ENCODE data around the gene TRAF3IP3.

The TRAF3IP3 gene

GRCh38 chr1:209755926-209756614 is at the start of gene TRAF3IP3:
TRAF3IP3 (plus strand) TSS chr1:209756053; CDS start chr1:209760040, 3,987 bp downstream.
- no peak for DNase-seq (ENCODE audit: low spot score)

DNA sequence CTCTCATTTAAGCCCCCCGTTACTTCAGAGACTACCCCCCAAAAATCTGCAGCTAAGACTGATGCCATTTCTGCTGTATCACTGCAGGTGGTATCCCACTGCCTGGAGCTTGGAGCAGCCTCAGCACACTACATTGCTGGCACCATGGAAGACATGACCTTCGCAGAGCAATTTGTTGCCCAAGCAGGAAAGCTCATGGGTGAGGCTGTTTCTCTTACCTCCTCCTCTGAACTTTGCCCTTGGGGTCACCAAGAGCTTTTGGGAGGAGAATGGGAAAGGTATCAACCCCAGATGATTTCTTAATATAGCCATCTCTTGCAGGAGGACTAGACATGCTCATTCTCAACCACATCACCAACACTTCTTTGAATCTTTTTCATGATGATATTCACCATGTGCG is 49.2 kb upstream of the TRAF3IP3 start:
- DNase-seq (ENCODE audit: low spot score), result no peak

DNA sequence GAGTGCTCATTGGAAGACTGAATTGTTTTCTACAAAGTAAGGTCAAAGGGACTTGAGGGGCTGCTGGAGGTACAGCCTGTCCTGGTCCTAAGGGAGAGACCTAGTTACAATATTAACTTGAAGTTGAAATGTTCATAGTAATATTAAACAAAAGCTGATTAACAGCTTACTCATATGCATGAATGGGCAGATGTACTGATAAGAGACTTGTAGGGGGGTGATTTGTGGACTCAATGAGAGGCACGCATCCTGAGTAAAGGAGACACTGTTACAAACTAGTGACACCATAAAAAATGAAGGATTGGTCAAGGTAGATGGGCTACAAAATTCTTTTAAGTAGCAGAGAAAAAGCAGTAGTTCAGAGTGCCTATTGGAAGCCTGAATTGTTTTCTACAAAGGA is 48.5 kb upstream of the TRAF3IP3 start:
- DNase-seq (ENCODE audit: low spot score), result no peak

GRCh38 chr1:209708297-209708696 is 47.6 kb upstream of the TRAF3IP3 start:
- DNase-seq (ENCODE audit: low spot score), result no peak

DNA sequence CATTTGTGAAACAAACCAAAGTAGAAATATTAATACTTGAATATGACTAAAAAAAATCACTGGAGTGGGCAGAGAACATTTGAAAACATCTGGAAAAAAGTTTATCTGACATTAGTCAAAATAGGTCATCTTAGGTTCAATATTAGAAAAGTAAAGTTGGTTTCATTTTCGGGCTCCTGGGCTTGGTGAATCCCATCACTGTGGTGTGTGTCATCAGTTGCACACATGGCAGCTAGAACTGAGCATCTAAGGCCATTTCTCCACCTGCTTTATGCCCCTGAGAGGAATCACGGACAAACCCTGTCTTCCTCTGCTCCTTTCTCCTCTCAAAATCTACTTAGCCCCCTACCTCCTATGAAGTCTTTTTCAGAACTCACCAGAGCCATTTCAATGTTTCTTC is 45.8 kb upstream of the TRAF3IP3 start:
- no peak for DNase-seq (ENCODE audit: low spot score)

- no peak for DNase-seq (ENCODE audit: low spot score)
Observed at GRCh38 chr1:209710847-209711246, 45.0 kb upstream of the TRAF3IP3 start.

DNA sequence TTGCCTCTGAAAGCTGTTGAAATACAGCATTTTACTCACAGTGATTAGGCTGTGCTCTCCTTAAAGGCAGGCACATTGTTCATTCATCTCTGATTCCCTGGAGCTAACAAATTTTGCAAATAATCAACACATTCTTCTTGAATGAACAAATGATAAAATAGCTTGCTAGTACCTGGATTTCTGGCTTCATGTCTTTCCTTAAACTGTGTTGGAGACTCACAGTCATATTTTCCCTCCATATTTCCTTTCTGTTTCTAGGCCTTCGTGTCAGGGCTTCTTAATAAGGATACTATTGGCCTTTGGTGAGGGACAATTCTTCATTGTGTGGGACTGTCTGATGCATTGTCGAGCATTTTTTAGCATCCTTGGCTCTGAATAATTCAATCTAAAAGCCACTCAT is 41.5 kb upstream of the TRAF3IP3 start:
- DNase-seq (ENCODE audit: low spot score), result no peak

GRCh38 chr1:209715314-209715713 is 40.5 kb upstream of the TRAF3IP3 start:
- DNase-seq (ENCODE audit: low spot score), result no peak

DNA sequence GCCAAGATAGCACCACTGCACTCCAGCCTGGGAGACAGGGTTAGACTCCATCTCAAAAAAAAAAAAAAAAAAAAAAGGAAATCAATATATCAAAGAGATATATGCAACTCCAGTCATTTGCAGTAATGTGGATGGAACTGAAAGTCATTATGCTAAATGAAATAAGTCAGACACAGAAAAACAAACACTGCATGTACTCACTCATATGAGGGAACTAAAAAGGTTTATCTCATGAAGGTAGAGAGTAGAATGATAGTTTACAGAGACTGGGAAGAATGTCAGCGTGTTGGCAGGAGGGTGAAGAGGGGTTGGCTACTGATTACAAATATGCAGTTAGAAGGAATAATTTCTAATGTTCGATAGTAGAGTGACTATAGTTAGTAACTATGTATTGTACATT is 38.0 kb upstream of the TRAF3IP3 start:
- no peak for DNase-seq (ENCODE audit: low spot score)

- no peak for DNase-seq (ENCODE audit: low spot score)
Observed at GRCh38 chr1:209720326-209720725, 35.5 kb upstream of the TRAF3IP3 start.

DNA sequence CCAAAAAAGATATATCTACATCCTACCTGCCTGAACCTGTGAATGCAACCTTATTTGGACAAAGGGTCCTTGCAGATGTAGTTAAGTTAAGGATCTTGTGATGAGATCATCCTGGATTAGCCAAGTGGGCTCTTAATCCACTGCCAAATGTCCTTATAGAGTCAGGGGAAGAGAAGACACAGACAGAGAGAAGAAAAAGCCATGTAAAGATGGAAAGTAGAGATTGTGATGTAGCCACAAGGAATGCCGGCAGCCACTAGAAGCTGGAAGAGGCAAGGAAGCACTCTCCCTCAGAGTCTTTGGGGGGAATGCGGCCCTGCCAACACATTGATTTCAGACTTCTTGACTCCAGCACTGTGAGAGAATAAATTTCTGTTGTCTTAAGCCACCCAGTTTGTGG is 35.0 kb upstream of the TRAF3IP3 start:
- DNase-seq (ENCODE audit: low spot score), result no peak

DNA sequence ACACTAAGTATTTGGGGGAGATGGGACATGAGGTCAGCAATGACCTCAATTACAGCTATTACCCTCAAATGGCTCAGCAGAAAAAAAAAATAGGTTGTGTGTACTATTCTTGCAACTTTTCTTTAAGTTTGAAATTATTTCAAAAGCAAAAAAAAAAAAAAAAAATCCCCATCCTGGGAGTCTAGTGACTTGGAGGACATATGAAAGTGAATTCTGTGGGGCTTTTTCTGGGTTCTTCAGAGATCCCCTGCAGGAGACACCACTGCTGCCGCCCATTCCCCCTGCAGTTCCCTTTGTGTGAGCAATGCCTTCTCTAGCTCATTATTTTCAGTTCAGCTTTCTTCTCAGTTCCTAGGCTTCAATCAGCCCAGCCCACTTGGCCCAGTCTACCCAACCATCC is 34.5 kb upstream of the TRAF3IP3 start:
- no peak for DNase-seq (ENCODE audit: low spot score)

- no peak for DNase-seq (ENCODE audit: low spot score)
Observed at GRCh38 chr1:209723265-209723664, 32.6 kb upstream of the TRAF3IP3 start.

GRCh38 chr1:209723756-209724693 is 31.8 kb upstream of the TRAF3IP3 start:
- DNase-seq (ENCODE audit: low spot score), result no peak

GRCh38 chr1:209727286-209727685 is 28.6 kb upstream of the TRAF3IP3 start:
- DNase-seq (ENCODE audit: low spot score), result no peak

GRCh38 chr1:209727785-209728184 is 28.1 kb upstream of the TRAF3IP3 start:
- peak; percentile 12 for DNase-seq (ENCODE audit: low spot score)

- DNase-seq (ENCODE audit: low spot score), result no peak
Observed at GRCh38 chr1:209728466-209728865, 27.4 kb upstream of the TRAF3IP3 start.

GRCh38 chr1:209729436-209729835 is 26.4 kb upstream of the TRAF3IP3 start:
- DNase-seq (ENCODE audit: low spot score), result no peak

- no peak for DNase-seq (ENCODE audit: low spot score)
Observed at GRCh38 chr1:209732725-209733124, 23.1 kb upstream of the TRAF3IP3 start.

DNA sequence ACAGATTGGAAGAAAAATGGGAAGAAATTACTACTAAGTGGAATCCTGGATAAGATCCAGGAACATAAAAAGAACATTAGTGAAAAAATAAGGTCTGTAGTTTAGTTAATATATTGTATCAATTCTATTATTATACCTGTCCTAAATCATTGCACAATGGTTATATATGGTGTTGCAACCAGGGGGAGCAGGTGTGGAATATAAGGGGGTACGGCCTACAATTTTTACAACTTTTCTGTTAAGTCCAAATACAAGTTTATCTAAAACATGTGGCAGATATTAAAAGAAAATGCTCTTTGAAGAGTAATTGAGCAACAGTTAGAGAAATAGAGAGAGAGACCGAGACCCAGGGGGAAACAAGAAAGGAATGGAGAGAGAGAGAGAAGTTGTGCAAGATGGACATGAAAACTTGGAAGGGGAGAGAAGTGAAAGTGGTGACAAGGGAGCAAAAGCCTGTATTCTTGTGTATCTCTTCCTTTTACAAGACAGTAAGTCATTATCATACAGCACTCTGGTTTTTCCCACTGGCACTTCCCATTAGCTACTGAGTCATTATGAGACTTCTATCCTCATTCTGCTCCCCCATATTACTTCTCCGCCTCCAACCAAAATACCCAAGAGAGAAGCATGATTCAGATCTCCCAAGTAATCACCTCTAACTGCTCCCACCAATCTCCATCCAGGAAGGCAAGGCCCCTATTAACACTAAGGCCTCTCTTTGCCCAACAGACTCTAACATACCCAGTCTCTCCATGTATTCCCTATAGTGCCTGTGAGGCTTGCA is 22.3 kb upstream of the TRAF3IP3 start:
- DNase-seq (ENCODE audit: low spot score), result no peak

DNA sequence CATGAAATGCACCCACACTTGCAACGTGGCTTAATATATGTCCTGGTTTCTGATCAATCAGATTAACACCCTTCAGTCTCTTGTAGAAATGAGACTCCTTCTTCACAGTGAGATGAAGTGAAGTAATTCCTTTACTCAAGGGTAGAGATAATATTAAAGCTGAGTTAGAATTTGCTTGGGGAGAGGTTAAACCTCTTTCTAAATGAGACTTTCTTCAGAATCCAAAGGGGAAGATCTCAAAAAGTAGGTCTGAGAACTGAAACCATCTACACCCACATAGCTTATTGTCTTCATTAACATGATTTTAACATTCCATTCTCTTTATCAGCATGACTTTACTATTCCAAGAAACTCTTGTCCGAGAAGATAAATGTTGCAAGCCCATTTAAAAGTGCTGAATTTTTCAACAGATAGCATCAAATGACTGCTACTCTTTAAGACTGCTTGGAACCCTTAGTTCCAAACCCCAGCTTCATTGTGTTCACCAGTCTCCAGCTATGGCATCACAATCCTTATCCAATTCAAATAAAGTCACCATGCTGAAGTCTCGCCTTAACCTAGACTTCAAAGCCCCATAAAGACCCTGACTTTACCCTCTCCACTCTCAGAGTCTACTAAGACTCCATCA is 19.2 kb upstream of the TRAF3IP3 start:
- DNase-seq (ENCODE audit: low spot score), result no peak

- DNase-seq (ENCODE audit: low spot score), result no peak
Observed at GRCh38 chr1:209737118-209737505, 18.7 kb upstream of the TRAF3IP3 start.
